ENCODE measurements around the gene MMP14. TPM values are rescaled to one million over a fixed set of nuclear protein-coding genes. Genes with fewer than 3 reads are reported as not detected.
"Not testable (repeated sequence)": the region's sequence is repeated elsewhere in the genome, so short reads cannot be mapped to it uniquely, and the experiment has no call there.

Gene MMP14
- total RNA-seq, 1 donor from 2014 or later = 26.1 TPM

DNA sequence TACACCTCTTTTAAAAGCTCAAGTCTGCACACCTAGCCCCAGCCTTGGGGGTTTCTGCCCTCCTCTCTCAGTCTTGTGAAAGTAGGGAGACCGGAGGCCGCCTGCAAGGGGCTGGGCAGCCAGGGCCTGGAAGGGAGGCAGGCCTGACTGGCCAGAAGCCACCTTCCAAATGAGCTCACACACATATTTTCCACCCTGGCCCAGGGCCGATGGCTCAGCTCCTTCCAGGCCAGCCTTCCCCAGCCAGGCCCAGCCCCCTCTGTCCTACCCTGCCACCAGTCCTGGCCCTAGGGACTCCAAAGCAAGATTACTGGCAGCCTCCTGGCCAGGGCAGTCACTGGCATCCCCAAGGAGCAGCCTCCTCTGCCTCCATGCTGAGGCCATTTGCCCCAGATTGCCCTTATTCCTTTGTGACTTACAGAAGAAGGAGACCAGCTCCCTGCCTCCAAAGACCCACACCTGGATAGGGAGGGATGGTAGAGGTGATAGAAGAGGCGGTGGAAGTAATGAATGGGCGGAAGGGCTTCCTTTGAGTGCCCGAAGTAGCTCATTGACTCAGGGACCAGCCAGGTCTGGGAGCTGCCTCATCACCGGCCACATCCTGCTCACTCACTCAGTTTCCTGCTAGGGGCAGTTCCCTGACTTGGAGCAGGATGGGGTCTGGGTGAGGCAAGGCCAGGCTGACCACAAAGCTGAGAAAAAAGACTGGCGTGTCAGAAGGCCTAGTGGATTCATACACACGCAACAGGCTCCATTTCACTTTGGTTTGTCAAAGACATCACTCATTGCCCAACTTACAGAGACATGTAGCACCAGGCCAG is 14.8 kb downstream of the MMP14 start:
- peak; percentile 93 for DNase-seq (ENCODE audit: low spot score)
- intact Hi-C loops (cut with DNase I) = loop anchor here (2.0 to 5.0 kb wide), 3 partner anchors 22 to 294 kb away; partner anchors contain the start of gene MRPL52

DNA sequence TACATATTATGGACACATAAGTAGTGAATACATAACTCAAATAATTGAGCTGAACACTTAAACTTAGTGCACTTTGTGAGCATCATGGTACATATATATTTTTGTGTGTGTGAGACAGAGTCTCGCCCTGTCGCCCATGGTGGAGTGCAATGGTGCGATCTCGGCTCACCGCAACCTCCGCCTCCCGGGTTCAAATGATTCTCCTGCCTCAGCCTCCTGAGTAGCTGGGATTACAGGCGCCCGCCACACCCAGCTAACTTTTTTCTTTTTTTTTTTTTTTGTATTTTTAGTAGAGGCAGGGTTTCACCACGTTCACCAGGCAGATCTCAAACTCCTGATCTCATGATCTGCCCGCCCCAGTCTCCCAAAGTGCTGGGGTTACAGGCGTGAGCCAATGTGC is 15.8 kb downstream of the MMP14 start:
- intact Hi-C loops (cut with DNase I) = loop anchor here (2.0 to 5.0 kb wide), 3 partner anchors 15 to 295 kb away; partner anchors contain the start of gene MMP14

DNA sequence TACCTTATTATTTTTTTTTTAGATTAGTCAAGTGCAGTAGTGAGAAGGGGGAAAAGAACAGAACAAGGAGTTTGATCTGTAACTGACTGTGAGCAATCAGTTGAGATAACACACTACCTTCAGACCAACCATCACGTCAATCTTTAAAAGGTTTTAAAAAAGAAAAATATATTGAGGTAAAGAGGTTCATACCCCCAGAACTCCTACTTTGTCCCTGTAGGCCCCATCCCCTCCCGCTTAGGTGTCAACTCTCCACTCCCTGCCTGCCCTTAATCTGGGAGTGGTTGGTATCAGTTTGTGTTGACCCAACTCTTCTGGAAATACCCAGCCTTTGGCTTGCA is 16.2 kb downstream of the MMP14 start:
- intact Hi-C loops (cut with DNase I) = loop anchor here (2.0 to 5.0 kb wide), 3 partner anchors 16 to 295 kb away; partner anchors contain the start of gene MMP14

More for the DNA sequence above, 15.8 kb downstream of the MMP14 start:
- DNase-seq (ENCODE audit: low spot score) = not testable (repeated sequence)

DNA sequence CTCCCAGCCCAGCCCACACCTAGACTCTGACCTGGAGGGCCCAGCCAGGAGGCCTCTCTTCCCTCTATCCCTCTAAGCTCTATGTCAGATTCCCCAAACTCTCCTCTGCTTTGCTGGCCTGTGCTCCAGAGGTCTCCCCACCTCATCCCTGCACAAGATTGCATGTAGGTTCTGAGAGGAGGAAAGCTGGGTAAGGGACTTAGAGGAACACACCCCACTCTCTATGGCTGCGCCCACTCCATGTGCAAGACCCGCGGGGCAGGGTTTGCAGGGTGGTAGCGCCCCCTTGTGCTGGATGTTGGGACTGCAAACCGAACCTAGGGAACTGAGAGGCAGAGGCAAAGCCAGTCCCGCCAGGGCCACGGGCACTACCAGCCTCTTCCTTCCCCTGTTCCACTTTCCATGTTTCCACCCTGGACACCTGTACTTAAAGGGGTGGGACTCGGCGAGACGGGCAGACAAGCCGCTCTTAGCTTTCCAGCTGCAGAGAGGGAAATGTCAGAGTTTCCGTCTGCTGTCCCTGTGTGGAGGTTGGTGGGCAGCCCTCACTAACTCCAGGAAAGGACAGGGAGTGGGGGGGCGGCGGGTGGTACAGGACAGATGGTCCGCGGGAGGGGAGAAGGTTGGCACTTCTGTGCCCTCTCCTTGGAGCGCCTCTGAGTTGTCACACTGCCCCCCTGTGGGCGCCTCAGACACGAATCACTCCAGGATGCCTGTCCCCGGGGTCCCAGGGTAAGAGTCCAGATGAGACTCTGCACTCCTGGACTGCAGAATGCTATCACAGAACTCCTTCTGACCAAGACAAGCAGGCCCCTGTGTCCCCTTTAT is 16.8 kb downstream of the MMP14 start:
- DNase-seq (ENCODE audit: low spot score) = peak; percentile 94
- intact Hi-C loops (cut with DNase I) = loop anchor here (1.0 to 5.0 kb wide), 4 partner anchors 16 to 296 kb away; partner anchors contain the start of gene MMP14

More for the DNA sequence above, 16.2 kb downstream of the MMP14 start:
- DNase-seq (ENCODE audit: low spot score) = no peak

DNA sequence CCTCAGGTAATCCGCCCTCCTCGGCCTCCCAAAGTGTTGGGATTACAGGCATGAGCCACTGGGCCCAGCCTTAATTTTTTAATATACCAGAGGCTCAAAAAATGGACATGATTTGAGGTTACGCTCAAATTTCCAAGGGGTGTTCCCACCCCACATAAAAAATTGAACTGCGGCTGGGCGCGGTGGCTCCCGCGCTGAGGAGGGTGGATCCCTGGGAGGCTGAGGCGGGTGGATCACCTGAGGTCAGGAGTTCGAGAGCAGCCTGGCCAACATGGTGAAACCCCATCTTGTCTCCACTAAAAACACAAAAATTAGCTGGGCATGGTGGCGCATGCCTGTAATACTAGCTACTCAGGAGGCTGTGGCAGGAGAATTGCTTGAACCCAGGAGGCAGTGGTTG is 17.9 kb downstream of the MMP14 start:
- intact Hi-C loops (cut with DNase I) = loop anchor here (5.0 kb wide), 2 partner anchors 197 to 297 kb away; no protein-coding TSS in a partner anchor
- DNase-seq (ENCODE audit: low spot score) = not testable (repeated sequence)

DNA sequence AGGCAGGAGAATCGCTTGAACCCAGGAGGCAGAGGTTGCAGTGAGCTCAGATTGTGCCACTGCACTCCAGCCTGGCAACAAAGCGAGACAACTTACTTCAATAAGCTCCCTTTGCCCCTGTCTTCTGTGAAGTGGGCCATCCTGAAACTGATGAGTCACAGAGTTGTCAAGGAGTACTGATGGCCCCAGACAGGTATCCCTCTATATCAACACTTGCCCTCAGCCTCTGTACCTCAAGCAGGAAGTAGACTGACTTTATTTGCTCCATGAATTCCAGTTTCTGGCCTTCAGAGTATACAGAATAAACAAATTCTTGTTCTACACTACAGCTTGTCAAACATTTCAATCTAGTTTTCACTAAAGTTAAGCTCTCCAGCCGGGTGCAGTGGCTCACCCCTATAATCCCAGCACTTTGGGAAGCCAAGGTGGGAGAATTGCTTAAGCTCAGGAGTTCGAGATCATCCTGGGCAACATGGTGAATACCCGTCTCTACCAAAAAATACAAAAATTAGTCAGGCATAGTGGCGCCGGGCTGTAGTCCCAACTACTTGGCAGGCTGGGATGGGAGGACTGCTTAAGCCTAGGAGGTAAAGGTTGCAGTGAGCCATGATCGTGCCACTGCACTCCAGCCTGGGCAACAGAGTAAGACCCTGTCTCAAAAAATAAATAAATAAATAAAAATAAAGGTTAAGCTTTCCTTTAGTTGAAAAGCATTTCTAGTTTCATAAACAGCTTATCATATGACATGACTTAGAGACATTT is 18.8 kb downstream of the MMP14 start:
- DNase-seq (ENCODE audit: low spot score) = no peak
- intact Hi-C loops (cut with DNase I) = loop anchor here (5.0 kb wide), 2 partner anchors 198 to 298 kb away; no protein-coding TSS in a partner anchor

DNA sequence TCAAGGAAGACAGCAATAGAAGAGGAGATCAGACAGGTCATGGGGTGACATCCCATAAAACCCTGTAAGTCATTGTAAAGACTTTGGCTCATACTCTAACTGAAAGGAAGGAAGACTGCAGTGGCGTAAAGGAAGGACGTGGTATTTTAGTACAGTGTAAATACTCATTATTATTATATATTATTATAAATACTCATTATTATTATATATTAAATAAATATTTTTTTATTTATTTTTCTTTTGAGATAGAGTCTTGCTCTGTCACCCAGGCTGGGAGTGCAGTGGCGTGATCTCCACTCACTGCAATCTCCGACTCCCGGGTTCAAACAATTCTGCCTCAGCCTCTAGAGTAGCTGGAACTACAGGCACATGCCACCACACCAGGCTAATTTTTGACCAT is 20.0 kb downstream of the MMP14 start:
- no peak for DNase-seq (ENCODE audit: low spot score)
- intact Hi-C loops (cut with DNase I) = no loop called here

DNA sequence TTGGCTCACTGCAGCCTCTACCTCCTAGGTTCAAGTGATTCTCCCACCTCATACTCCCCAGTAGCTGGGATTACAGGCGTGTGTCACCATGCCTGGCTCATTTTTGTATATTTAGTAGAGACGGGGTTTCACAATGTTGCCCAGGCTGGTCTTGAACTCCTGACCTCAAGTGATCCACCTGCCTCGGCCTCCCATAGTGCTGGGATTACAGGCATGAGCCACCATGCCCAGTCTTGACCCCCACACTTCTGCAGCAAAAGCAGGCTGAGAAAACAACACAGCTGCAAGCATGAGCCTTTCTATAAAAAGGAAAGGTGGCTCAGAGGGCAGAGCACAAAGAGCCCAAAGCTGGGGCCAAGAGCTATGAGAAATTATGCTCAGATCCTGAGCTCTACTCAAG is 24.0 kb downstream of the MMP14 start:
- DNase-seq (ENCODE audit: low spot score); intact Hi-C loops (cut with DNase I): not testable (repeated sequence)

DNA sequence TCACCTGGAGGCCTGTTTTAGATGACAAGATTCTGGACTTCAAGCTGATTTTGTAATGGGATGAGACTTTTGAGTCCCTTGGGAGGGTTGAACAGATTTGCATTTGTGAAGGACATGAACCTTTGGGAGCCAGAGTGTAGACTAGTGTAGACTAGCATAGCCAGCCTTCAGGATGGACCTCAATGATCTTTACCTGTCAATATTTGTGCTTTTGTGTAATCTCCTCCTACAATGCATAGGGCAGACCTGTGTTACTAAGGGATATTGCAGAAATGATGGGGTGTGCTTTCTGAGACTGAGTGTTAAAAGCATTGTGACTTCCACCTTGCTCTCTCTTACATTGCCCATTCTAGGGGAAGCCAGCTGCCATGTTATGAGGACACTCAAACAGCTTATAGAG is 25.3 kb downstream of the MMP14 start:
- no peak for DNase-seq (ENCODE audit: low spot score)
- intact Hi-C loops (cut with DNase I) = no loop called here

DNA sequence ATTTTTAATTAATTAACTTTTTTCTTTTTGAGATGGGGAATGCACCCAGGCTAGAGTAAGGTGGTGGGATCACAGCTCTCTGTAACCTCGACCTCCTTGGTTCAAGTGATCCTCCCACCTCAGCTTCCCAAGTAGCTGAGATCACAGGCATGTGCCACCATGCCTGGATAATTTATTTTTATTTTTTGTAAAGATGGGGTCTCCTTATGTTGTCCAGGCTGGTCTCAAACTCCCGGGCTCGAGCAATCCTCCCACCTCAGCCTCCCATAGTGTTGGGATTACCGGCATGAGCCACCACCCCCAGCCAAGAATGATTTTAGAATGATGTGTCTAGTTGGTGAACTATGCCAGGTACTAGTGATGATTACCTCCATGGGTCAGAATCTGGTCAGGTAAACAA is 28.6 kb downstream of the MMP14 start:
- no peak for DNase-seq (ENCODE audit: low spot score)
- intact Hi-C loops (cut with DNase I) = no loop called here

DNA sequence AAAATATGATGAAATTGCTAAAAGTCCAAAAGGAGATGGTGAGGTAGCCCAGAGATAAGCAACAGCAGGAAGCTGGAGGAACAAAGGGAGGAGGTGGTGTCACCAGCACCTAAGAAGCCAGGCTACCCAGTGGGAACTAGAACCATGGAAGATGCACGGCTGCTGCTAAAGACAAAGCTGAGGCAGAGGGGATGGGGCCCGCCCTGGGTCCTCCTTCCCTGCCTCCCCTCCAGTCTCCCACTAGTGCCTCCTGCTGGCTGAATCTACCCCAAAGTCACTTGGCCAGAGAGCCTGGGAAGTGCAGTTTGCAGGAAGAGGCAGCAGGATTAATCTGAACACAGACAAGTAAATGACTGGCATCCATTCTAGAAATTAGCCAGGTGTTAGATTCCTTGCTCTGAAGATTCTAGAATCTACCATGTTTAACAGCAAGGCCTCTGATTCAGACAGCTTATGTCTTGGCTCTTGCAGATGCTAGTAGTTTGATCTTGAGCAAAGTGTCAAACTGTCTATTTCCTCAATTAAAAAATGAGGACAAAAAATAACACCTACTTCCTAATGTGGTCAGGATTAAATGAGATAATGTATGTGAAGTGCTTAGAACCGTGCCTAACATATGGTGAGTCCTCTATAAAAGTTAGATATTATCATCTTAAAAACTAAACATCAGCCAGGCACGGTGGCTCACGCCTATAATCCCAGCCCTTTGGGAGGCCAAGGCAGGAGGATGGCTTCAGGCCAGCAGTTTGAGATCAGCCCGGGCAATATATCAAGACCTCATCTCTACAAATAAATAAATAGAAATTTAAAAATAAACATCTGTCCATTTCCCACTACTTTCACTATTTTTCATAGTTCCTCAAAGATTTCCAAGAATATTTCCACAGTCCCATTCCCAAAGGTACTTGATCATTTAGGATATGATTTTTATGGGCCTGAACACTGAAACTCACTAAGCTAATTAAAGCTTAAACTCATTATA is 29.3 kb downstream of the MMP14 start:
- DNase-seq (ENCODE audit: low spot score) = no peak
- intact Hi-C loops (cut with DNase I) = no loop called here

DNA sequence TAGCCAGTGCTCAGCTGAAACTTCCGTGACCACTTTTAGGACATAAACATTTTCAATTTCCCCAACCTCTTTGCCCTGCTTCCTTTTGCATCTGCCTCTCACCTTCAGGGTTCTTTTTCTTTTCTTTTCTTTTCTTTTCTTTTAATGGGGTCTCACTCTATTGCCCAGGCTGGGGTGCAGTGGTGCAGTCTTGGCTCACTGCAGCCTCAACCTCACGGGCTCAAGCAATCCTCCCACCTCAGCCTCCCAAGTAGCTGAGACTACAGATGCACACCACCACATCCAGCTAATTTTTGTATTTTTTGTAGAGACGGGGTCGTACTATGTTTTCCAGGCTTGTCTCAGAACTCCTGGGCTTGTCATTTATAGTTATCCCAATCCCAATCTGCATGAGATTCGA is 30.5 kb downstream of the MMP14 start:
- no peak for DNase-seq (ENCODE audit: low spot score)
- intact Hi-C loops (cut with DNase I) = no loop called here

DNA sequence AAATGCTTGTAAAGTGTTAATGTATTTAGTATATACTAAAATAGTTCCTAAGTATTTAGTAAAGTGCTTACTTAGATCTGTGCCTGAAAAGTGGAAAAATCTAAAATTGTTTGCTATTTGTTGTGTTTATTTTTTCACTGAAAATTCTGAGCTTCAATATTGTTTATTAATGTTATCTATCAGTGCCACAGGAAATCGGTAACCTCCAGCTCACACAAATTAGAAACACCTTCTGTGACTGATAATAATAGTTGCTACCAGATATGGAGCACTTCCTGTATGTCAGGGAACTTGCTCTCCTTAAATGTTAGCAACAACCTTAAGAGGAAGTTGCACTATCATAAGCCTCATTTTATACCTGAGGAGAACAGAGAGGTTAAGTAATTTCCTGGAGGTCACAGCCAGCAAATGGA is 34.4 kb downstream of the MMP14 start:
- intact Hi-C loops (cut with DNase I) = loop anchor here (1.0 to 5.0 kb wide), 2 partner anchors 46 to 111 kb away; partner anchors contain the start of genes AJUBA and RBM23
- no peak for DNase-seq (ENCODE audit: low spot score)

DNA sequence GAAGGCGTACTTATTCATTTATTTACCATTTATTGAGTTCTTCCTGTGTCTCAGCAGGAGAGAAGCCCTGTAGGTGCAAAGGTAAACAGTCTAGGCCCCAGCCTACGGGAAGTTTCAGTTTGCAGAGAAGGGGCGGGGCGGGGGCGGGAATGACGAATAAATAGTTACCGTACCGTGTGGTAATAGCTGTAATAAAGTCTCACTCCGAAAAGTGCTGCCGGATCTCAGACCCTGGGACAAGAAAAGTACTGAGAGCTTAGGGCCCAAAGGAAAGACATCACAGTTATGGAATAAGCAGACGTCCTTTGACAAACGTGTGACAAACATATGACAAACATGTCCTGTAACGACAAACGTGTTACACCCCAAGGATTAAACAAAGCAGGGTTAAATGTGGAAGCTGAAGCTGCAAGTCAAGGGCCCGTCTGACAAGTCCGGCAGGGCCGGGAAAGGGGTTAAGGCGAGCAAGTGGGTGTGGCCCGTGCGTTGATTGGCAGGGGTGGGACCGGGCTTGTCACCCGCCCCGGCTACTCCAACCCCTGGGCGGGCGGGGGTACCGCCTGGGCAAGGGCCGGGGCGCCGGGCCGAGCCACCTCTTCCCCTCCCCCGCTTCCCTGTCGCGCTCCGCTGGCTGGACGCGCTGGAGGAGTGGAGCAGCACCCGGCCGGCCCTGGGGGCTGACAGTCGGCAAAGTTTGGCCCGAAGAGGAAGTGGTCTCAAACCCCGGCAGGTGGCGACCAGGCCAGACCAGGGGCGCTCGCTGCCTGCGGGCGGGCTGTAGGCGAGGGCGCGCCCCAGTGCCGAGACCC is 35.0 kb downstream of the MMP14 start, which contains the start of gene LRP10:
Gene LRP10 (plus strand): TSS at position 517 of the 809 bp plus-strand sequence. CDS start 564 bp downstream, outside the sequence.
- DNase-seq (ENCODE audit: low spot score) = peak; percentile 97
- intact Hi-C loops (cut with DNase I) = loop anchor here (1.0 to 5.0 kb wide), 2 partner anchors 46 to 111 kb away; partner anchors contain the start of genes AJUBA and RBM23

DNA sequence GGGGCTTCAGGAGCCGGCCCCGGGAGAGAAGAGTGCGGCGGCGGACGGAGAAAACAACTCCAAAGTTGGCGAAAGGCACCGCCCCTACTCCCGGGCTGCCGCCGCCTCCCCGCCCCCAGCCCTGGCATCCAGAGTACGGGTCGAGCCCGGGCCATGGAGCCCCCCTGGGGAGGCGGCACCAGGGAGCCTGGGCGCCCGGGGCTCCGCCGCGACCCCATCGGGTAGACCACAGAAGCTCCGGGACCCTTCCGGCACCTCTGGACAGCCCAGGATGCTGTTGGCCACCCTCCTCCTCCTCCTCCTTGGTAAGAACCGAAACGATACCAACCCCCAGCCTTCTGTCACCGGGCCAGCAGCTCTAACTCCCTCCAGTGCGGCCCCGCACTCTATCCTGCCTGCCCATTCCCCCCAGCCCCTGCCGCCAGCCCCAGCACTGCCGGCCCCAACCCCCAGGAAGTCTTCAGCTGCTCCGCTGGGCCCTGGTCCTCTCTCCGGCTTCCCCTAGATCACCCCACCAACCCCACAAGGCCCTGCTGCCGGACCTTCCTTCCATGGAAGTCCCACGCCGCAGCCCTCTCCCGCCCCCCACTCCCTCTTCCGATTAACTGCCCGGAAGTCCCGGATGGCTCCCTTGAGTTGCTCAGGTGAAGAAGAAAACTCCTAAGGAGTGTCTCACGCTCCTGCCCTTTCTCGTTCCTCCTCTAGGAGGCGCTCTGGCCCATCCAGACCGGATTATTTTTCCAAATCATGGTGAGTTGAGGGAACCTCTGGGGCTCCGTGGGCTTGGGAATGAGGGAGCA is 35.8 kb downstream of the MMP14 start:
- intact Hi-C loops (cut with DNase I) = loop anchor here (5.0 kb wide), 1 partner anchor 45 kb away; the partner anchor contains the start of gene RBM23
- DNase-seq (ENCODE audit: low spot score) = peak; percentile 92

DNA sequence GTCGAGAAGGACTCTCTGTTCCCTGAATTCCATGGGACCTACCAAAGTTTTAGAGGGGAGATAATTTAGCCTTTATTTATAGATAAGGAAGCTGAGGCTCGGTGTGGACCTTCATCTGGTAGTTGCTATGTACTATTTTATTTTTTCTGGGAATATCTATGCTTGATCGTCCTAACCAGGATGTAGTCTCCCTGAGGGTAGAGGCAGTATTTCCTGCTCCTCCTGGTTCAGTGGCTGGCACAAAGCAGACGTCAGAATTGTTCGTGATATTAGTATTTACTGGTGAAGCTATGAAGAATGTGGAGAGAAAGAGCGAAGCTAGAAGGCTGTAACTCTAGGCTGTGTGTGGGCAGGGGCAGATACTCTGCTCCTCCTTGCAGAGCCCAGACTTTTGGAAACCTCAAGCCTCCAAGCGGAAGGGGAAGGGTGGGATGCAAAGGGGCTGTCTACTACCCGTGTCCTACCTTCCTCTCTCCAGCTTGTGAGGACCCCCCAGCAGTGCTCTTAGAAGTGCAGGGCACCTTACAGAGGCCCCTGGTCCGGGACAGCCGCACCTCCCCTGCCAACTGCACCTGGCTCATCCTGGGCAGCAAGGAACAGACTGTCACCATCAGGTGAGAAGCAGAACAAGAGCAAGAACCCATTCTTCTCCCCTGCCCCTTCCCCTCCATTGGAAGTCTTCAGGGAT is 36.6 kb downstream of the MMP14 start:
- intact Hi-C loops (cut with DNase I) = loop anchor here (5.0 kb wide), 1 partner anchor 44 kb away; the partner anchor contains the start of gene RBM23
- DNase-seq (ENCODE audit: low spot score) = no peak

Measured in cardiac septum (tissue), 1 donor.